Gastrocnemius medialis (tissue), 4 donors: ENCODE measurements around the gene CTCF.

Source experiments
- CTCF ChIP-seq, 5 experiments: fragments of 450-650 bp in 3 of 5; fragments of 200-600 bp in 2 of 5; sonication (generic) in 2 of 5; IDR thresholded peaks in 4 of 5; conservative IDR thresholded peaks in 1 of 5; 1 replicate in 4 of 5; 2 replicates in 1 of 5; pipeline ENCODE4 v1.5.1; 2016 to 2019; ENCODE audit warnings: antibody characterized with exemption in 5 of 5, mild to moderate bottlenecking in 3 of 5, moderate library complexity in 3 of 5
- POLR2A ChIP-seq, 2 donors: fragments of 450-650 bp; IDR thresholded peaks; one replicate each; pipeline ENCODE4 v1.6.1; 2017; ENCODE audit warnings: antibody characterized with exemption in 2 of 2, mild to moderate bottlenecking in 2 of 2, moderate library complexity in 2 of 2

- TF ChIP-seq POLR2A (IDR thresholded peaks at IDR 0.05) = peak; percentile 25 to 35
- no peak for TF ChIP-seq CTCF (IDR thresholded peaks at IDR 0.05 in 4 of 5, conservative IDR thresholded peaks at IDR 0.05 in 1 of 5)
Measured at GRCh38 chr16:67666559-67667452, 104.5 kb downstream of the CTCF start, which contains the start of the genes C16orf86 and ENKD1.
